NCI-H82 treated with DMSO at 0.1 percent for 48 hours (cell line): ENCODE data around the gene DCANP1.

ENCODE experiments used
- DNase-seq: peaks from one replicate; lab custom pipeline; 2025; ENCODE audit not compliant: unreplicated experiment; lab: John Stamatoyannopoulos, UW

The DCANP1 gene

DNA sequence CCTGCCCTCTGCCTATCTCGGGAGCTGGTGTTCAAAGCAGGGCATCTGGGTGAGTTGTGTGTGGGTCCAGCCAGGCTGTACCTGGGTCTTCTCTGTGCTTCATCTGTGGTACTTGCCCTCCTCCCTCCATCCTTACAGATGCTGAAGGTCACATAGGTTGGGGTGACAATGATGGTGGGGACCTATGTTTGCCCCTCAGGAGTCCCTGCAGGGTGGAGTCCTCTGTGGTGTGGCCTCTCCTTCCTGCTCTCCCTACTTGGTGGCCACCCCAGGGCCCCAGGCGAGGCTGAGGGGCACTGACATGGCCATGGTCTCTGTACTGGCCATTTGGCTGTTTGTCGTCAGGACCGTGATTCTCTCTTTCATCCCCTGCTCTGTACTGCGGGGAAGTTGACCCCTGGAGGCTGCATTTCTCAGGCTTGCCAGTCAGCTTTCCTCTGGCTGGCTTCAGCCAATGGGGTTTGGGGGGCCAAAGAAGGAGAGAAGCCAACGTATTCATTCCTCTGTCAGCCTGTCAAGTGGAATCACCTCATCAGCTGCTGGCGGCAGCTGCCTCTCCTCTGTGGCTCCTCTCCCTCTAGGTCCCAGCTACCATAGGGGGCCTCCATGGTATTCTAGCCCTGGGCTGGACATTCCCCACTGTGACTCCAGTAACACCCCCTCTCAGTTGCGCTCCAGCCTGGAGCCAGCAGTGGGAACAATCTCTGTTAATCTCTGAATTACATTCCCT is 4.6 kb downstream of the DCANP1 start:
- DNase-seq: no peak

GRCh38 chr5:135441919-135442318 is 5.2 kb downstream of the DCANP1 start:
- DNase-seq: no peak

- no peak for DNase-seq
Observed at GRCh38 chr5:135441350-135441831, 5.8 kb downstream of the DCANP1 start.

GRCh38 chr5:135440916-135441315 is 6.2 kb downstream of the DCANP1 start:
- no peak for DNase-seq

DNA sequence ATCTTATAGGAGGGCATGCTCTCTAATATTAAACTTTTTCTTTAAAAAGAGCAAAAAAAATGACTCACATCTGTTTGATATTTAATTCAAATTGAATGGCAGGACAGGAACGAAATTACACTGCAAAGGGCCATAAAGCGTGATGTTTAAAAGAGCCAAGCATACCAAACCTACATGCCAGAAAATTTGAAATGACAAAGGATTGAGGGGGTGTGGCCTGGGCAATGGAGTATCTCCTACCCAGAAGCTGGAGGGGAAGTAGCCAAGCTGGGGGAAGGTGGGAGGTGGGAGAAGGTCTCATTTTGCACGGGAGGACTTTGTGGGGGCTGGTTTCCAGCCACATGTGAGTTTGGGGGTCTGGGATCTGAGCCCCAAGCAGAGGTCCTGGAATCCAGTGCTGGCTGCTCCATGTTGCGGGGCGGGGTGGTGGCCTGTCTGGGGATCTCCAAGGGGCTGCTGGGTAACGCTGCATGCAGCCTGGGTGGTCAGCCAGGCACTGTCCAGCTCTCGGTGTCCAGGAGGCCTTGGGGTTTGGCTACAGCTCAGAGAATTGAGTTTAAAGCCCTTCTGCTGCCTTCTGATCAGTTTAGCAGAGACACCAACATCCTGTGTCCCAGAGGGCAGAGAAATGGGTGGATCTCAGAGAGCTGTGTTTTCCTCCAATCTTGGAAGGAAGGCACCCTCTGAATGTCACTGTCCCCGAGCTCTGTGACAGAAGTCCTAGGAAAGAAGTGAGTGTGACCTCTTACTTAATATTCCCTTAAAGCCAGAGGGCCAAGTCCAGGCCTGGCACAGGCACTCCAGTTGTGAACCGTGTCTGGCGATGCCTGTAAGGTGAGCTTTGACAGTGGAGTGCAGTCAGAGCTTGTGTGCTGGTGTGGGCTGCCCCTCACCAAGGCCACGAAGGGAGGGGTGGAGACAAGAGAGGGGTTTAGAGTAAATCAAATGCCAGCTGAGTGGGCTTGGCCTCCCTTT is 7.6 kb downstream of the DCANP1 start:
- DNase-seq: no peak

DNA sequence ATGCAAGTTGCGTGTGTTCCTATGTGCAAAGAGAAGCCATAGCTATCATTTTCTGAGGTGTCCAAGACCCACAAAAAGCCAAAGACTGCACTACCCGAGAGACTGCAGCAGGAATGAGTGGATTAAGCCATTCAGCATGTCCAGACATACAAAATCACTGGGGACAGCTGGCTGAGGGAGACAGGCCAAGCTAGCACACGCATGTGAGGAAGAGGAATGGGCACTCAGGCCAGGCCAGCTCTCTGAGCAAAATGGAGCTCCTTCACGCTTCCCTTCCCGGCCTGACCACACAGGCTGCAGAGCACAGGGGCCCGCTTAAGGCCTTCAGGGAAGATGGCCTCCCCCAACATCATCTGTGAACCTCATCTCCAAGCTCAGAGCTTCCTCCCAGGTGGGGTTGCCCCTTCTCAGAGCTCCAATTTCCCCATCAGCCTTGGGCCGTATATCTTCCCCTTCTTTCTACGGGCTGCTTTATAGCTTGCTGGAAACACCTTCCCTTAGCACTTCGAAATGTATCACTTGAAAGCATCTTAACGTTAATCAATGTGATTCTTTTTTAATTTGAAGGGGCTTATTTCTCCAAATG is 8.4 kb downstream of the DCANP1 start:
- no peak for DNase-seq

DNA sequence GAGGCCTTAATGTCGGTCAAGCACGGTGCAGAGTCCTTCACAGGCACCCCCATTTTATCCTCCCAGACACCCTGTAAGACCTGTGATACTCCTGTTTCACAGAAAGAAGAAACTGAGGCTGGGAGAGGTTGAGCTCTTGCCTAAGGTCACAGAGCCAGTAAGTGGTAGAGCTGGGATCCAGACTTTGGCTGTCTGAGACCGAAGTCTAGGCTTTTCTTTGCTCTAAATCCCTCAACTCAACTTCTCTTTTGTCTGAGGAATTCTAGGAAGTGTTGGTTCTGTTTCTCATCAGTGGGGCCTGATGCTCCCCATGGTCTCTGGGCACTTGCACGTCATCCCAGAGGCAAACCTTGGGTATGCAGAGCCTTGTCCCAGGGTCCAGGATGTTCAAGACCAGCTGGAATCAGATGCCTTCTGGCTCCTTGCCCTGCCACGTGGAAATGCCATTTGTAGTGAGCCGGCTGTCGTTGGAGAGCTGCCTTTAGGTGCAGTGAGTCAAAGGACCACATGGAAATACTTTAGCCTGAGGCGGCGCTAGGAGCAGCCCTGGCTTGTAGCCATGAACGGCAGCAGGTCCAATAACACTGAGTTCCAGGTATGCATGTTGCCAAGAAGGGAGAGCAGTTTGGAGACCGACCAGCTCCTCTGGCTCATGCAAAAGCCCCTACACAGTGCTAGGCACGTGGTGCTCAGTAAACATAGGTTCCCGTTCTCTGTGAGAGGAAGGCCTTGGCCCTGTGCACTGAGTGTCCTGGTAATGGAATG is 9.2 kb downstream of the DCANP1 start:
- DNase-seq: no peak

- DNase-seq: no peak
Observed at GRCh38 chr5:135437422-135437795, 9.7 kb downstream of the DCANP1 start.

GRCh38 chr5:135436951-135437418 is 10.2 kb downstream of the DCANP1 start:
- DNase-seq: no peak

DNA sequence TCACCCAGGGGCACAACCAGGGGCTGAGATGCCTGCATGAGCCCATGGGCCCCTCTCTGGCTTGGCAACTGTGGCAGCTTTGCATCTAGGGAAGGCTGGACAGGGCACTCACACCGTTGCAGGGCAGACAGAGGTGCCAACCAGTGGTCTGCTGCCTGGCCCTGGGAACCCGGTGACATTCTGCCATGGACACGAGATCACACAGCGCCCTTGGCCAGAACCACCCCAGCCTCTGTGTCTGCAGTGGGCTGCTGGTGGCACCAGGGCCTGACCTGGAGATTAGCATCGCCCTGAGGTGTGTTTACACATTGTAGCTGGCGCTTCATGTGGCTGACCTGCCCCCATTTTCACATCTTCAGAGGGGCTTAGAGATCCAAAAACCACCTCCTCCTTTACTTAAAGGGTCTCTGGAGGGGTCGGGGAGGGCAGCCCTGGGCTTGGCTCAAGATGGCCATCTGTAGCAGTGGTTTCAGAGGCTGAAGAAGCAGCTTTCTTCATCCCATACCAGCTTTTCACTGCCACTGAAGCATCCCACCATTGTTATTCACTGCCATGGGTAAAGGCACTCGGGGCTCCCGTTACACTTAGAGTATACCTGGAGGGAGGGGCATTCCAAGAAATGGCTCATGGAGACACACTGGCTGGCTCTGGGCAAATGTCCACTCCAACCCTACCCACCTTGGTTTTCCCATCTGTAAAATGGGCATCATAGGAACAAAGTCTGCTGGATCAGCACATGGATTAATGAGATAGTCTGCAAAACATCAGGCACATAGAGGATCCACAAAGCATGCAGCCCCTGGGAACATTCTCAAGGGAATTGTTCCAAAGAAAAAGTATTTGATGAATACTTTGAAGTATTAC is 11.4 kb downstream of the DCANP1 start:
- no peak for DNase-seq

- no peak for DNase-seq
Observed at GRCh38 chr5:135434591-135435466, 12.3 kb downstream of the DCANP1 start.

DNA sequence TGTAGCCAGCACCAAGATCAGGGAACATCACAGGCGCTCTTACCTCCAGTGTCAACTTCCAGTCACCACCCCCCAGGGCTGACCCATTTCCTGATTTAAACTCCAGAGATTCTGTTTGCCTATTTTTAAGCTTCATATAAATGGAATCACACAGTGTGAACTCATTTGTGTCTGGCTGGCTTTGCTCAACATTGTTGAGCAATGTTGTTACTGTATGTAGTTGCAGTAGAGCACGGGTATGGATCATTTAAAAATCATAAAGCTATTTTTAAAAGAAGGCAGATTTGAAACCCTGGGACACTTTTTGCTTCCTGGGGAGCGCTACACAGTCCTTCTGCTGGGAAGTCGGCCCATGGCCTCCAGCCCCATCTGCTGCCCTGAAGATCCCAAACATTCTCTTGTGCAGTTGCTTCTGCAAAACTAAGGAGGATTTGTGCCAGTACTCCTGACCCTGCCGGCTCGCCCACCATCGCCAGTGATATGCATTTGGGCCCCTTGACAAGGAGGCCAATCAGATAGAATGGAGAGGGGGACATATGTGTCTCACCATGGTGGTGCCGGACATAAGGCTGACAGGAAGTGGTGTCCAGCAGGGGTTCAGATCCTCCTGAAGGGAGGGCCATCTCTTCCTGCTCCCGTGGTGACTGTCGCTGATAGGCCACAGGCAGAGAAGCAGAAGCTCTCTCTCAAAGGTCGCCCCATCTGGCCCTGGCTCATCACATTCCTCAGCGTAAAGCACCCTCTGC is 13.3 kb downstream of the DCANP1 start:
- DNase-seq: no peak

DNA sequence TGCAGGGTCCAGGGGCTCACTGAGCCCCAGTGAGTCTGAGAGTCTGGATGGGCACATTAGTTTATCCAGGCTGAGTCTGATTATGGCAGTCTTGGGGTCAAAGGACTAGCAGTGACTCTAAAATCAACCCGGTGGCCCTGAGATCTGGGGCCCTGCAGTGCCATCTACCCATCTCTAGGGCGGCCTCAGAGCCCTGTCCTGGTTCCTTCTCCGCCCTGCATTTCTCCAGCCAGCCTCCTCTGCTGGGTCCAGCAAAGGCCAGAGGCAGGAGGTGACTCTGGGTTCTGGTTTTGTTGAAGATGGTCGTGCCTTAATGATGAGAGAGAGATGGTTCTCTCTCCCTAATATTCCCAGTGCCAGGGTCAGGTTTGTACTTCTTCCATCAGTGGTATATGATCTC is 15.0 kb downstream of the DCANP1 start:
- DNase-seq: no peak

GRCh38 chr5:135430135-135430437 is 17.1 kb downstream of the DCANP1 start:
- no peak for DNase-seq

DNA sequence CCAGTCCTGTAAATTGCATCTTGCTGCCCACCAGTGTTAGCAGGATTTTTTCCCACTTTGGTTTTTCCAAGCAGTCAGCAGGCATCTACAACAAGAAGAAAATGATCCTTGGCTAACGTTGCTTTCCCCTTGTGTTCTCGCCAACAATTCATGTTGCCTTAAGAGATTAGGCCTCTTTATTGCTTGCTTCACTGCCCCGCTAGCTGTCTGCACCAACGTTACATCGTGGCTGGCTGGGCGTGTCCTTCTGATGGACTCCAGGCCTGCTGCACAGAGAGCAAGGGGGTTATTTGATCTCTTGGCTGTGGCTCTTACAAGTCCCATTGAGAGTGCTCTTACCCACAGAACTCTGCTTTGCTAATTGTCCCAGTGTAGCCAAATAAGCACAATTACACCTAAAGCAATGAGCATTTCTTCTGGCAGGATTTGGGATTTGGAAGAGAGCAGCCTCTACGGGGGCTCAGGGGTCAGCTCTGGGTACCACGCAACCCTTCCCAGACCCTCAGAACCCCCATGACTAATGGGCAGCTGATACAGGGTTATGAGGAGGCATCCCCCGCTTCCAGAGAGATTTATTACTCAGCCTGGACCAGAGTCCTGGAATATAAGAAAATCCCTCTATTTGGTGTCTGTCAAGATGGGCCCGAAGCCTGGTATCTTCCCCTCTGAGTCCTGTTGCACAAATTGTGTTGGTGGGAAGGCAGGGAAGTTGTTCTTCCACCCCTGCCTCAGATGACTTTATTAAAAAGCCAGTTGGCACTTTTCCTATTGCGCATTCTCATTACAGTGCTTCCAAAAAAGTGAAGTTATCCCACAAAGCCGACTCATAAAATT is 17.6 kb downstream of the DCANP1 start:
- DNase-seq: peak; percentile 20

GRCh38 chr5:135428586-135428985 is 18.6 kb downstream of the DCANP1 start:
- no peak for DNase-seq
